OCI-LY7 (cell line): ENCODE results near the gene PAEP. TPM values are rescaled to one million over a fixed set of nuclear protein-coding genes. Genes with fewer than 3 reads are reported as not detected.

Source experiments
- BruUV-seq: library from RNA; stranded (reverse); fragments of 400-500 nt; replicated peaks from 2 replicates; lab custom pipeline; 2021; lab: Mats Ljungman, UMichigan
- CTCF ChIA-PET: fragments of 300-600 bp; sonication (Branson Sonifier 250); formaldehyde crosslinking; loops from one replicate; lab custom pipeline; 2022; ENCODE audit warnings: antibody characterized with exemption; ENCODE audit not compliant: unreplicated experiment; lab: Charles Lee
- POLR2A ChIA-PET: fragments of 300-600 bp; sonication (Branson Sonifier 250); formaldehyde crosslinking; loops from one replicate; lab custom pipeline; 2022; ENCODE audit warnings: antibody characterized with exemption; lab: Charles Lee
- DNase-seq: peaks from one replicate; pipeline ENCODE4 v3.0.0-alpha.2; 2015; ENCODE audit warnings: low spot score
- H2AFZ ChIP-seq: fragments of 200-600 bp; sonication (generic), shearing (Covaris generic); 2 replicates; pipeline ENCODE4 v1.6.1; 2014; ENCODE audit warnings: mild to moderate bottlenecking, antibody characterized with exemption, low read length, moderate library complexity
- H3K27ac ChIP-seq: fragments of 200-600 bp; sonication (generic); 2 replicates; pipeline ENCODE4 v1.5.1; 2014; ENCODE audit warnings: mixed run types, low read depth, mild to moderate bottlenecking, moderate library complexity, low read length, inconsistent platforms; ENCODE audit not compliant: poor library complexity, severe bottlenecking
- H3K36me3 ChIP-seq: fragments of 200-600 bp; sonication (generic); 2 replicates; pipeline ENCODE4 v1.6.1; 2014; ENCODE audit warnings: mild to moderate bottlenecking, antibody characterized with exemption, low read length, moderate library complexity, mixed read lengths; ENCODE audit not compliant: insufficient read depth
- H3K4me1 ChIP-seq: fragments of 200-600 bp; sonication (generic); 2 replicates; pipeline ENCODE4 v1.5.1; 2014; ENCODE audit warnings: mild to moderate bottlenecking, low read length; ENCODE audit not compliant: insufficient read depth, poor library complexity, severe bottlenecking
- H3K4me2 ChIP-seq: fragments of 200-600 bp; sonication (generic); 2 replicates; pipeline ENCODE4 v1.6.1; 2014; ENCODE audit warnings: mild to moderate bottlenecking, low read length
- H3K4me3 ChIP-seq: fragments of 200-600 bp; sonication (generic); 2 replicates; pipeline ENCODE4 v1.5.1; 2014; ENCODE audit warnings: mild to moderate bottlenecking, low read depth, low read length; ENCODE audit not compliant: poor library complexity, severe bottlenecking
- H3K79me2 ChIP-seq: fragments of 200-600 bp; sonication (generic); 2 replicates; pipeline ENCODE4 v1.6.1; 2016; ENCODE audit warnings: low read depth, mild to moderate bottlenecking, low read length, moderate library complexity, mixed read lengths; ENCODE audit not compliant: insufficient read depth
- H3K9me2 ChIP-seq: fragments of 200-600 bp; sonication (generic); 2 replicates; pipeline ENCODE4 v1.6.1; 2016; ENCODE audit warnings: mild to moderate bottlenecking, low read length, mixed read lengths; ENCODE audit not compliant: insufficient read depth
- H3K9me3 ChIP-seq: fragments of 200-600 bp; sonication (generic); 2 replicates; pipeline ENCODE4 v1.6.1; 2014; ENCODE audit warnings: mild to moderate bottlenecking, mixed run types, low read length, mixed read lengths
- H4K20me1 ChIP-seq: fragments of 200-600 bp; sonication (generic); 2 replicates; pipeline ENCODE4 v1.6.1; 2014; ENCODE audit warnings: mild to moderate bottlenecking, antibody characterized with exemption, low read length, moderate library complexity, mixed read lengths; ENCODE audit not compliant: insufficient read depth
- EZH2phosphoT487 ChIP-seq: fragments of 200-600 bp; sonication (generic); IDR thresholded peaks from 2 replicates; pipeline ENCODE4 v1.6.1; 2018; ENCODE audit warnings: low read depth, borderline replicate concordance, mild to moderate bottlenecking, mixed run types, antibody characterized with exemption, low read length, moderate library complexity, mixed read lengths
- intact Hi-C: fragments of 100-400 bp; cut with micrococcal nuclease; formaldehyde crosslinking; loops from one replicate; pipeline ENCODE4 v1.10.0; 2022; ENCODE audit not compliant: unreplicated experiment
- total RNA-seq, 2 experiments: library from RNA; depleted of rRNA in 1 of 2; stranded (reverse); fragments of >200 nt in 1 of 2; shearing (Covaris generic) in 1 of 2; gene quantifications; 2 replicates each; pipeline ENCODE4 v1.2.3, GENCODE V29; 2014 to 2022
- TF ChIP-seq, protein P1 (sequence below): fragments of 200-600 bp; sonication (generic); conservative IDR thresholded peaks from 2 replicates; pipeline ENCODE4 v1.5.1; 2014; ENCODE audit warnings: mild to moderate bottlenecking, antibody characterized with exemption, low read length, moderate library complexity, mixed read lengths

The PAEP gene
- total RNA-seq, 2 experiments from 2014 or later: not detected

DNA sequence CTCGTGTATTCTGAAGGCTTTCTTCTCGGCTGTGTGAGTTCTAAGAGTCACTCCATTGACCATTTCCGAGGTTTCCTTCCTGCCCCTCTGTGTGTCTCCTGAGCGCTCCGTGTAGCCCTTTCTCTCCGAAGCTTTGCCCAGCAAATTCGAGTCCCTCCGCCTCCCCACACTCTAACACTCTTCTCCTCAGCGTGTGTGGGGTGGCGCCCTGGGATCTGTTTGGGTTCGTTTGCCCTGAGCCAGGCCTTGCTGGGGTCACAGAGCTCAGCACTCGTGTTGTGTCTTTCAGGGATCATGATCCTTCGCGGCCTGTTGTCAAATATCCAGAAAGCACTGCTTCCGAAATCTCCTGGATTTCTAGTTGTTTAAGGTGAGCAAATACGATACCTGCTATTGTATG, 5.6 kb upstream of the PAEP start:
- no peaks in the 10 kb centered on the region for H3K9me3 ChIP-seq
- H3K4me3 ChIP-seq: no peak overlapping the region
- no peaks in the 10 kb centered on the region for H3K79me2 ChIP-seq
- H3K36me3 ChIP-seq: no peaks in the 10 kb centered on the region
- H3K27ac ChIP-seq: no peak overlapping the region
- no TSS peak for BruUV-seq
- no peak overlapping the region for H3K4me2 ChIP-seq
- H4K20me1 ChIP-seq: no peaks in the 10 kb centered on the region
- TF ChIP-seq EZH2phosphoT487: no peak
- TF ChIP-seq, protein P1, sequence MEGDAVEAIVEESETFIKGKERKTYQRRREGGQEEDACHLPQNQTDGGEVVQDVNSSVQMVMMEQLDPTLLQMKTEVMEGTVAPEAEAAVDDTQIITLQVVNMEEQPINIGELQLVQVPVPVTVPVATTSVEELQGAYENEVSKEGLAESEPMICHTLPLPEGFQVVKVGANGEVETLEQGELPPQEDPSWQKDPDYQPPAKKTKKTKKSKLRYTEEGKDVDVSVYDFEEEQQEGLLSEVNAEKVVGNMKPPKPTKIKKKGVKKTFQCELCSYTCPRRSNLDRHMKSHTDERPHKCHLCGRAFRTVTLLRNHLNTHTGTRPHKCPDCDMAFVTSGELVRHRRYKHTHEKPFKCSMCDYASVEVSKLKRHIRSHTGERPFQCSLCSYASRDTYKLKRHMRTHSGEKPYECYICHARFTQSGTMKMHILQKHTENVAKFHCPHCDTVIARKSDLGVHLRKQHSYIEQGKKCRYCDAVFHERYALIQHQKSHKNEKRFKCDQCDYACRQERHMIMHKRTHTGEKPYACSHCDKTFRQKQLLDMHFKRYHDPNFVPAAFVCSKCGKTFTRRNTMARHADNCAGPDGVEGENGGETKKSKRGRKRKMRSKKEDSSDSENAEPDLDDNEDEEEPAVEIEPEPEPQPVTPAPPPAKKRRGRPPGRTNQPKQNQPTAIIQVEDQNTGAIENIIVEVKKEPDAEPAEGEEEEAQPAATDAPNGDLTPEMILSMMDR: no peak
- no peak for DNase-seq
- ChIA-PET CTCF (no interaction called here), POLR2A (no interaction called here)
- intact Hi-C loops: no loop called here
- no peaks in the 10 kb centered on the region for H3K9me2 ChIP-seq
- H2AFZ ChIP-seq: no peak overlapping the region
- H3K4me1 ChIP-seq: no peaks in the 10 kb centered on the region

DNA sequence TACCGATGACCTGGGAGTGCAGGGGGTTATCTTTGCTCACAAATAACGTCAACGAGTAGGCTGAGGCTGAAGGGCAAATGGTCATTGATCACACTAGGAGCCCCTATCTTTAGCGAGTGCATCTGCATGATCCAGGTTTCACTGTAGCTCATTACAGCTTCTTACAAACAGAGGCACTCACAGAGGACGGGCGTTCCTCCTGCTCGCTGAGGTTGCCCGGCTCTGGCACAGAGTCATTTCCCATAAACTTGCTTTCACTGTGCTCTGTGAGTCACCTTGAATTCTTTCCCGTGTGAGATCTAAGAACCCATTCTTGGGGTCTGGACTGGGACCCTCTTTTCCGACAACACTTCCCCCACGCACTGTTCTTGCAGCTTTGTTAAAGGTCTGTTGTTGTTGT, 1.9 kb upstream of the PAEP start:
- BruUV-seq: no TSS peak
- DNase-seq: no peak
- no peak overlapping the region for H3K4me3 ChIP-seq
- H3K4me1 ChIP-seq: no peaks in the 10 kb centered on the region
- POLR2A ChIA-PET: no interaction called here
- CTCF ChIA-PET: no interaction called here
- H3K79me2 ChIP-seq: no peaks in the 10 kb centered on the region
- no peaks in the 10 kb centered on the region for H3K9me3 ChIP-seq
- H3K27ac ChIP-seq: no peak overlapping the region
- no peaks in the 10 kb centered on the region for H3K36me3 ChIP-seq
- H3K4me2 ChIP-seq: no peak overlapping the region
- H3K9me2 ChIP-seq: no peaks in the 10 kb centered on the region
- H4K20me1 ChIP-seq: no peaks in the 10 kb centered on the region
- no peak overlapping the region for H2AFZ ChIP-seq
- no peak for TF ChIP-seq EZH2phosphoT487
- TF ChIP-seq, protein P1: no peak
- intact Hi-C loops: no loop called here

DNA sequence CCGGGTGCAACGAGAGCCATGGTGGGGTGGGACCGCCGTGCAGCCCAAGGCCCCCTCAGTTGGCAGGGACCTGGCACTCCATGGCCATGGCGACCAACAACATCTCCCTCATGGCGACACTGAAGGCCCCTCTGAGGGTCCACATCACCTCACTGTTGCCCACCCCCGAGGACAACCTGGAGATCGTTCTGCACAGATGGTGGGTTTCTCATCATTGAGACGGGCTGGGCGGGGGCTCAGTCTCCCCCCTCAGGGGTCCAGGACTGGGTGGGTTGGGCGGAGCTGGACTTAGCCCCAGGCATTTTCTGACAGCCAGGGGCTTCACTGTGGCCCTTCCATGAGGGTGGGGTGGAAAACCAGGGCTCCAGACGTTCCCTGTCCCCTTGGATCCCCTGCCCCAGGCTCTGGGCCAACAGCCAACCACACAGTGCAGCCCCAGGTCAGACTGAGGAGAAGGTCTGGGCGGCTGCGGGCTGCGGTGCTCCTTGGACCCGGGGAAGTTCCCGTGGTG, 734 bp downstream of the PAEP start:
- no peaks in the 10 kb centered on the region for H3K36me3 ChIP-seq
- no peaks in the 10 kb centered on the region for H3K9me2 ChIP-seq
- H3K4me1 ChIP-seq: no peaks in the 10 kb centered on the region
- TF ChIP-seq EZH2phosphoT487: no peak
- TF ChIP-seq, protein P1: no peak
- BruUV-seq: no TSS peak
- intact Hi-C loops: no loop called here
- H2AFZ ChIP-seq: no peak overlapping the region
- H3K27ac ChIP-seq: no peak overlapping the region
- H3K4me2 ChIP-seq: no peak overlapping the region
- H3K79me2 ChIP-seq: no peaks in the 10 kb centered on the region
- ChIA-PET CTCF (no interaction called here), POLR2A (no interaction called here)
- H3K9me3 ChIP-seq: no peaks in the 10 kb centered on the region
- H3K4me3 ChIP-seq: no peak overlapping the region
- no peaks in the 10 kb centered on the region for H4K20me1 ChIP-seq
- DNase-seq: no peak
